ENCODE results near the gene BCL11A. TPM values are rescaled to one million over a fixed set of nuclear protein-coding genes. Genes with fewer than 3 reads are reported as not detected.

The BCL11A gene
- total RNA-seq, 2 experiments from 2014 or later = not detected

GRCh38 chr2:60472041-60472440 lies 81.4 kb downstream of the BCL11A start:
- H3K9me3 Mint-ChIP-seq (ENCODE audit: low read depth) = no peaks in the 10 kb centered on the region
- H3K27me3 Mint-ChIP-seq = peaks cover 4% of the 10 kb centered on the region
- CTCF ChIA-PET = no interaction called here
- H3K4me1 Mint-ChIP-seq = no peaks in the 10 kb centered on the region
- H3K27ac Mint-ChIP-seq = no peak overlapping the region
- DNase-seq (no peak), ATAC-seq (no peak)
- H3K36me3 Mint-ChIP-seq = no peaks in the 10 kb centered on the region
- H3K4me3 Mint-ChIP-seq = no peak overlapping the region

GRCh38 chr2:60470340-60470739 lies 83.1 kb downstream of the BCL11A start:
- H3K4me1 Mint-ChIP-seq = no peaks in the 10 kb centered on the region
- no peaks in the 10 kb centered on the region for H3K9me3 Mint-ChIP-seq (ENCODE audit: low read depth)
- no peak overlapping the region for H3K27ac Mint-ChIP-seq
- ATAC-seq (no peak), DNase-seq (no peak)
- H3K27me3 Mint-ChIP-seq = peaks cover 4% of the 10 kb centered on the region
- no peak overlapping the region for H3K4me3 Mint-ChIP-seq
- CTCF ChIA-PET = no interaction called here
- H3K36me3 Mint-ChIP-seq = no peaks in the 10 kb centered on the region

- DNase-seq = no peak
Observed at GRCh38 chr2:60469536-60470317, 83.7 kb downstream of the BCL11A start.

GRCh38 chr2:60468382-60469085 lies 84.9 kb downstream of the BCL11A start:
- Mint-ChIP-seq H3K4me3 (no peak overlapping the region), H3K27ac (no peak overlapping the region), H3K36me3 (no peaks in the 10 kb centered on the region), H3K27me3 (no peaks in the 10 kb centered on the region), H3K4me1 (no peaks in the 10 kb centered on the region), H3K9me3 (ENCODE audit: low read depth) (no peaks in the 10 kb centered on the region)
- ATAC-seq = no peak
- no peak for DNase-seq
- CTCF ChIA-PET = no interaction called here

More at GRCh38 chr2:60469536-60470317, 83.7 kb downstream of the BCL11A start:
- Mint-ChIP-seq H3K4me3 (no peak overlapping the region), H3K27ac (no peak overlapping the region), H3K27me3 (peaks cover 2% of the 10 kb centered on the region), H3K9me3 (ENCODE audit: low read depth) (no peaks in the 10 kb centered on the region), H3K4me1 (no peaks in the 10 kb centered on the region), H3K36me3 (no peaks in the 10 kb centered on the region)
- ATAC-seq = no peak
- CTCF ChIA-PET = no interaction called here

GRCh38 chr2:60466161-60466702 lies 87.2 kb downstream of the BCL11A start:
- Mint-ChIP-seq H3K4me3 (no peak overlapping the region), H3K27ac (peak overlapping the region; percentile 17), H3K9me3 (ENCODE audit: low read depth) (no peaks in the 10 kb centered on the region), H3K4me1 (no peaks in the 10 kb centered on the region), H3K27me3 (no peaks in the 10 kb centered on the region), H3K36me3 (no peaks in the 10 kb centered on the region)
- DNase-seq (no peak), ATAC-seq (no peak)
- CTCF ChIA-PET = no interaction called here

GRCh38 chr2:60465736-60466135 lies 87.7 kb downstream of the BCL11A start:
- ATAC-seq = no peak
- CTCF ChIA-PET = no interaction called here
- H3K9me3 Mint-ChIP-seq (ENCODE audit: low read depth) = no peaks in the 10 kb centered on the region
- H3K27ac Mint-ChIP-seq = no peak overlapping the region
- no peak for DNase-seq
- no peaks in the 10 kb centered on the region for H3K36me3 Mint-ChIP-seq
- no peaks in the 10 kb centered on the region for H3K4me1 Mint-ChIP-seq
- H3K27me3 Mint-ChIP-seq = no peaks in the 10 kb centered on the region
- H3K4me3 Mint-ChIP-seq = no peak overlapping the region

- H3K4me3 Mint-ChIP-seq = no peak overlapping the region
- ATAC-seq = no peak
- CTCF ChIA-PET = no interaction called here
Observed at GRCh38 chr2:60463249-60463648, 90.2 kb downstream of the BCL11A start.

GRCh38 chr2:60461421-60462108 lies 91.9 kb downstream of the BCL11A start:
- no peak for ATAC-seq
- CTCF ChIA-PET = no interaction called here
- H3K4me1 Mint-ChIP-seq = no peaks in the 10 kb centered on the region
- no peaks in the 10 kb centered on the region for H3K36me3 Mint-ChIP-seq
- no peaks in the 10 kb centered on the region for H3K9me3 Mint-ChIP-seq (ENCODE audit: low read depth)
- H3K27me3 Mint-ChIP-seq = no peaks in the 10 kb centered on the region
- DNase-seq = no peak
- H3K27ac Mint-ChIP-seq = no peak overlapping the region
- H3K4me3 Mint-ChIP-seq = no peak overlapping the region

More at GRCh38 chr2:60463249-60463648, 90.2 kb downstream of the BCL11A start:
- no peaks in the 10 kb centered on the region for H3K9me3 Mint-ChIP-seq (ENCODE audit: low read depth)
- no peaks in the 10 kb centered on the region for H3K4me1 Mint-ChIP-seq
- no peak for DNase-seq
- H3K36me3 Mint-ChIP-seq = no peaks in the 10 kb centered on the region
- H3K27me3 Mint-ChIP-seq = no peaks in the 10 kb centered on the region
- no peak overlapping the region for H3K27ac Mint-ChIP-seq

- Mint-ChIP-seq H3K27me3 (peaks cover 6% of the 10 kb centered on the region), H3K27ac (no peak overlapping the region), H3K36me3 (no peaks in the 10 kb centered on the region), H3K9me3 (ENCODE audit: low read depth) (no peaks in the 10 kb centered on the region), H3K4me3 (no peak overlapping the region), H3K4me1 (no peaks in the 10 kb centered on the region)
- CTCF ChIA-PET = no interaction called here
- ATAC-seq (no peak), DNase-seq (no peak)
Observed at GRCh38 chr2:60460577-60461420, 92.7 kb downstream of the BCL11A start.

- no peaks in the 10 kb centered on the region for H3K36me3 Mint-ChIP-seq
- H3K9me3 Mint-ChIP-seq (ENCODE audit: low read depth) = no peaks in the 10 kb centered on the region
- DNase-seq = no peak
- no peaks in the 10 kb centered on the region for H3K4me1 Mint-ChIP-seq
- ATAC-seq = no peak
- CTCF ChIA-PET = no interaction called here
- H3K4me3 Mint-ChIP-seq = no peak overlapping the region
- H3K27ac Mint-ChIP-seq = no peak overlapping the region
- peaks cover 13% of the 10 kb centered on the region for H3K27me3 Mint-ChIP-seq
Observed at GRCh38 chr2:60459851-60460250, 93.6 kb downstream of the BCL11A start.

GRCh38 chr2:60456115-60456770 lies 97.2 kb downstream of the BCL11A start:
- H3K4me3 Mint-ChIP-seq = no peak overlapping the region
- ATAC-seq = no peak

GRCh38 chr2:60453872-60454271 lies 99.6 kb downstream of the BCL11A start:
- no peak overlapping the region for H3K4me3 Mint-ChIP-seq
- H3K27me3 Mint-ChIP-seq = peaks cover 17% of the 10 kb centered on the region
- no peaks in the 10 kb centered on the region for H3K4me1 Mint-ChIP-seq
- H3K9me3 Mint-ChIP-seq (ENCODE audit: low read depth) = no peaks in the 10 kb centered on the region
- H3K36me3 Mint-ChIP-seq = no peaks in the 10 kb centered on the region
- no peak for ATAC-seq
- DNase-seq = no peak
- CTCF ChIA-PET = no interaction called here
- no peak overlapping the region for H3K27ac Mint-ChIP-seq

More at GRCh38 chr2:60456115-60456770, 97.2 kb downstream of the BCL11A start:
- no peak overlapping the region for H3K27ac Mint-ChIP-seq
- H3K9me3 Mint-ChIP-seq (ENCODE audit: low read depth) = no peaks in the 10 kb centered on the region
- no peaks in the 10 kb centered on the region for H3K4me1 Mint-ChIP-seq
- H3K36me3 Mint-ChIP-seq = no peaks in the 10 kb centered on the region
- CTCF ChIA-PET = no interaction called here
- DNase-seq = no peak
- H3K27me3 Mint-ChIP-seq = peaks cover 17% of the 10 kb centered on the region

All from activated CD8-positive, alpha-beta memory T cell treated with anti-CD3 and anti-CD28 coated beads, Interleukin-2, amount 10 ng/mL, durations not matched to agents 7 days and 5 days (primary cell).